Body of pancreas (tissue), 4 donors: ENCODE results near the gene EGF.

ENCODE experiments used
- POLR2A ChIP-seq, 3 donors: fragments of 450-650 bp; IDR thresholded peaks; one replicate each; pipeline ENCODE4 v1.6.1; 2016; ENCODE audit warnings: antibody characterized with exemption in 3 of 3, mild to moderate bottlenecking in 2 of 3
- TF ChIP-seq, protein P1 (sequence below), 7 experiments: fragments of 450-650 bp in 4 of 7; fragments of 200-600 bp in 3 of 7; sonication (generic) in 3 of 7; IDR thresholded peaks; one replicate each; pipeline ENCODE4 v1.5.1; 2016 to 2019; ENCODE audit warnings: antibody characterized with exemption in 7 of 7

DNA sequence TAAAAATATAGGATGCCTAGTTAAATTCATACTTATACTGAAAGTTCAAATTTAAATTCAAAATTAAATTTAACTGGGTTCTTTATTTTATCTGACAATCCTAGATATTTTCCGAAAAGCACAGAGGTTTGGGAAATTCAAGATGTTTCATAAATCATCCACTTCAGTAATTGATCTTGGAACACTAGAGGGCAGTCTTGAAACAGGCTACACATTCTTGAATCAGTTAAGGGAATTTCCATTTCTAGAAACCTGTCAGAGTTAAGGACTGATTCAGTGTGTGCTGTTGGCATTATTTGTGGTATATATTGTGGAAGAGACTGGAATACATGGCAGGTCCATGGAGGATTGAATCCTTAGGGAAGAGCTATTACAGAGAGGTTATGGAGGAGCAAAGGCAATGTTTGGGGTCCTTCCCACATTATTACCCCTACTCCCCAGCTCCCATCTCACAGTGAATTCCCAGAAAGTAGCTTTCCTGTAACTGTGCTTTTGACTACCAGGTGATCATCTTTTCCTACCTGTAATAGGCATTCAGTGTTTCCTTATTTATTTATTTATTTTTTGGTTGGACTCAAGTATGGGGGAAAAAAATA, 92.9 kb downstream of the EGF start:
- TF ChIP-seq, protein P1, sequence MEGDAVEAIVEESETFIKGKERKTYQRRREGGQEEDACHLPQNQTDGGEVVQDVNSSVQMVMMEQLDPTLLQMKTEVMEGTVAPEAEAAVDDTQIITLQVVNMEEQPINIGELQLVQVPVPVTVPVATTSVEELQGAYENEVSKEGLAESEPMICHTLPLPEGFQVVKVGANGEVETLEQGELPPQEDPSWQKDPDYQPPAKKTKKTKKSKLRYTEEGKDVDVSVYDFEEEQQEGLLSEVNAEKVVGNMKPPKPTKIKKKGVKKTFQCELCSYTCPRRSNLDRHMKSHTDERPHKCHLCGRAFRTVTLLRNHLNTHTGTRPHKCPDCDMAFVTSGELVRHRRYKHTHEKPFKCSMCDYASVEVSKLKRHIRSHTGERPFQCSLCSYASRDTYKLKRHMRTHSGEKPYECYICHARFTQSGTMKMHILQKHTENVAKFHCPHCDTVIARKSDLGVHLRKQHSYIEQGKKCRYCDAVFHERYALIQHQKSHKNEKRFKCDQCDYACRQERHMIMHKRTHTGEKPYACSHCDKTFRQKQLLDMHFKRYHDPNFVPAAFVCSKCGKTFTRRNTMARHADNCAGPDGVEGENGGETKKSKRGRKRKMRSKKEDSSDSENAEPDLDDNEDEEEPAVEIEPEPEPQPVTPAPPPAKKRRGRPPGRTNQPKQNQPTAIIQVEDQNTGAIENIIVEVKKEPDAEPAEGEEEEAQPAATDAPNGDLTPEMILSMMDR (IDR thresholded peaks at IDR 0.05), result peak; percentile 21 to 64 (median 57)
- TF ChIP-seq POLR2A (IDR thresholded peaks at IDR 0.05), result no peak
